ENCODE measurements around the gene AKT2. TPM values are rescaled to one million over a fixed set of nuclear protein-coding genes. Genes with fewer than 3 reads are reported as not detected.

Gene AKT2
- polyA plus RNA-seq, 3 donors = 11.4 to 122 (median 16.3) TPM

DNA sequence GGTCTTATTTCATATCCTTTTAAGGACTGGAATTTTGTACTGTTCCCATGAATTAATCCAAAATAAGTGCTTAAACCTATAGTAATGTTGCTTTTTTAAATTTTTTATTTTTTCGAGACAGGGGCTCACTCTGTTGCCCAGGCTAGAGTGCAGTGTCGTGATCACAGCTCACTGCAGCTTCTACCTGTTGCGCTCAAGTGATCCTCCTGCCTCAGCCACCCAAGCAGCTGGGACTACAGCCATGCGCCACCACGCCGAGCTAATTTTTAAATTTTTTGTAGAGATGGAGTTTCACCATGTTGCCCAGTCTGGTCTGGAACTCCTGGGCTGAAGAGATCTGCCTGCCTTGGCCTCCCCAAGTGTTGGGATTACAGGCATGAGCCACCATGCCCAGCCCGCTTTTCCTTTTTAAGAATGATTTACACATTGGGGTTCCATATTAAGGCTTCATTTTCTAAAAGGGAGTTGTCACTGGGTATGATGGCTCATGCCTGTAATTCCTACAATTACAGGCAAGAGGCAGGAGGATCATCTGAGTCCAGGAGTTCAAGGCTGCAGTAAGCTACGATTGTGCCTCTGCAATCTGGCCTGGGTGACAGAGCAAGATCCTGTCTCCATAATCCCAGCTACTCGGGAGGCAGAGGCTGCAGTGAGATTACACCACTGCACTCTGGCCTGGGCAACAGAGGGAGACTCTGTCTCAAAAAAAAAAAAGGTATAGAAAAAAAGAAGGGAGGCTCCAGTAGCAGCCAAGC lies 28.3 kb upstream of the AKT2 start:
- H3K9me3 Mint-ChIP-seq = peaks cover 0 to 3% (median 0%) of the 10 kb centered on the region in 7 donors
- peaks cover 11% of the 10 kb centered on the region for H3K4me1 Mint-ChIP-seq
- no peak overlapping the region for H3K4me3 Mint-ChIP-seq
- Histone ChIP-seq H3K79me2 (ENCODE audit: insufficient read depth, low read length) (no peaks in the 10 kb centered on the region), H2AFZ (ENCODE audit: insufficient read depth, low read depth, low read length, poor library complexity, severe bottlenecking) (no peak overlapping the region), H3K27ac (ENCODE audit: low read depth in 1 of 2, low read length in 2 of 2) (no peak overlapping the region), H3K4me1 (ENCODE audit: control insufficient read depth in 1 of 2, insufficient read depth in 2 of 2, low read length in 2 of 2) (peaks cover 8 to 12% of the 10 kb centered on the region in 2 donors), H3K9ac (ENCODE audit: insufficient read depth, low read length, poor library complexity, severe bottlenecking) (no peak overlapping the region), H3K9me3 (replicated peaks in 1 of 2; ENCODE audit: control insufficient read depth in 1 of 2, insufficient read depth in 1 of 2, low read length in 2 of 2) (no peaks in the 10 kb centered on the region), H4K20me1 (ENCODE audit: insufficient read depth, low read length) (no peaks in the 10 kb centered on the region), H3K27me3 (ENCODE audit: control insufficient read depth in 2 of 2, insufficient read depth in 2 of 2, low read length in 2 of 2) (no peaks in the 10 kb centered on the region), H3K4me2 (replicated peaks; ENCODE audit: extremely low read depth, low read length, poor library complexity, severe bottlenecking) (no peak overlapping the region), H3K4me3 (replicated peaks in 1 of 3; ENCODE audit: low read depth in 2 of 3, low read length in 3 of 3) (no peak overlapping the region), H3K36me3 (replicated peaks in 1 of 2; ENCODE audit: control insufficient read depth in 1 of 2, insufficient read depth in 2 of 2, low read length in 2 of 2) (peaks cover 6 to 19% of the 10 kb centered on the region in 2 donors)
- peaks cover 0 to 3% (median 0%) of the 10 kb centered on the region in 3 donors for H3K27me3 Mint-ChIP-seq (ENCODE audit: low read depth in 3 of 3)
- TF ChIP-seq, protein P1, sequence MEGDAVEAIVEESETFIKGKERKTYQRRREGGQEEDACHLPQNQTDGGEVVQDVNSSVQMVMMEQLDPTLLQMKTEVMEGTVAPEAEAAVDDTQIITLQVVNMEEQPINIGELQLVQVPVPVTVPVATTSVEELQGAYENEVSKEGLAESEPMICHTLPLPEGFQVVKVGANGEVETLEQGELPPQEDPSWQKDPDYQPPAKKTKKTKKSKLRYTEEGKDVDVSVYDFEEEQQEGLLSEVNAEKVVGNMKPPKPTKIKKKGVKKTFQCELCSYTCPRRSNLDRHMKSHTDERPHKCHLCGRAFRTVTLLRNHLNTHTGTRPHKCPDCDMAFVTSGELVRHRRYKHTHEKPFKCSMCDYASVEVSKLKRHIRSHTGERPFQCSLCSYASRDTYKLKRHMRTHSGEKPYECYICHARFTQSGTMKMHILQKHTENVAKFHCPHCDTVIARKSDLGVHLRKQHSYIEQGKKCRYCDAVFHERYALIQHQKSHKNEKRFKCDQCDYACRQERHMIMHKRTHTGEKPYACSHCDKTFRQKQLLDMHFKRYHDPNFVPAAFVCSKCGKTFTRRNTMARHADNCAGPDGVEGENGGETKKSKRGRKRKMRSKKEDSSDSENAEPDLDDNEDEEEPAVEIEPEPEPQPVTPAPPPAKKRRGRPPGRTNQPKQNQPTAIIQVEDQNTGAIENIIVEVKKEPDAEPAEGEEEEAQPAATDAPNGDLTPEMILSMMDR (IDR thresholded peaks at IDR 0.05) = no peak
- peak overlapping the region in 1 of 7 donors; percentile 25 for H3K27ac Mint-ChIP-seq
- peaks cover 17 to 19% of the 10 kb centered on the region in 2 donors for H3K36me3 Mint-ChIP-seq
- intact Hi-C loops (cut with micrococcal nuclease) = no loop called here
- no peak for DNase-seq
- 100% methylated on average over 5 of the region's 9 CpGs for WGBS (ENCODE audit: insufficient coverage)

DNA sequence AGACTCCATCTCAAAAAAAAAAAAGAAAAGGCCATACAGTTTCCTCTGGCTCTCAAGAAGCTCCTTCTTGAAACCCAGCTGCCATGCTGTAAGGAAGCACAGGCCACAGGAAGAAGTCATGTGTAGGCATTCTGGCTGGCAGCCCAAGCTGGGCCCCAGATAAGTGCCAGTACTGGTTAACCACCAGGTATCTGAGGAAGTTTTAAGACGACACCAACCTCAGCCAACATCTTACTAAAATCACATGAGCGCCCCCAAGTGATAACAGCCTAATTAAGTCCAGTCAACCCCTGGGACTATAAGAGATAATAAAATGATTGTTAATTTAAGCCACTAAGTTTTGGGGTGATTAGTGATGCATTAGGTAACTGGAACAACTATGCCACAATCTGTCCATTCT lies 27.4 kb upstream of the AKT2 start:
- no peak overlapping the region for H2AFZ ChIP-seq (ENCODE audit: insufficient read depth, low read depth, low read length, poor library complexity, severe bottlenecking)
- Mint-ChIP-seq H3K4me3 (no peak overlapping the region), H3K27me3 (ENCODE audit: low read depth in 3 of 3) (peaks cover 0 to 3% (median 2%) of the 10 kb centered on the region in 3 donors), H3K36me3 (peaks cover 12 to 13% of the 10 kb centered on the region in 2 donors), H3K27ac (peak overlapping the region in 1 of 7 donors; percentile 8), H3K9me3 (peaks cover 0 to 3% (median 0%) of the 10 kb centered on the region in 7 donors), H3K4me1 (peaks cover 14% of the 10 kb centered on the region)
- H3K27me3 ChIP-seq (ENCODE audit: control insufficient read depth in 2 of 2, insufficient read depth in 2 of 2, low read length in 2 of 2) = no peaks in the 10 kb centered on the region
- H3K9me3 ChIP-seq (replicated peaks in 1 of 2; ENCODE audit: control insufficient read depth in 1 of 2, insufficient read depth in 1 of 2, low read length in 2 of 2) = no peaks in the 10 kb centered on the region
- no peaks in the 10 kb centered on the region for H4K20me1 ChIP-seq (ENCODE audit: insufficient read depth, low read length)
- peaks cover 4 to 15% of the 10 kb centered on the region in 2 donors for H3K36me3 ChIP-seq (replicated peaks in 1 of 2; ENCODE audit: control insufficient read depth in 1 of 2, insufficient read depth in 2 of 2, low read length in 2 of 2)
- peaks cover 14 to 19% of the 10 kb centered on the region in 2 donors for H3K4me1 ChIP-seq (ENCODE audit: control insufficient read depth in 1 of 2, insufficient read depth in 2 of 2, low read length in 2 of 2)
- H3K4me2 ChIP-seq (replicated peaks; ENCODE audit: extremely low read depth, low read length, poor library complexity, severe bottlenecking) = no peak overlapping the region
- 0% methylated on average over 1 of the region's 2 CpGs for WGBS (ENCODE audit: insufficient coverage)
- no peak for DNase-seq
- H3K27ac ChIP-seq (ENCODE audit: low read depth in 1 of 2, low read length in 2 of 2) = no peak overlapping the region
- H3K4me3 ChIP-seq (replicated peaks in 1 of 3; ENCODE audit: low read depth in 2 of 3, low read length in 3 of 3) = no peak overlapping the region
- no peak overlapping the region for H3K9ac ChIP-seq (ENCODE audit: insufficient read depth, low read length, poor library complexity, severe bottlenecking)
- intact Hi-C loops (cut with micrococcal nuclease) = no loop called here
- TF ChIP-seq, protein P1 (IDR thresholded peaks at IDR 0.05) = no peak
- H3K79me2 ChIP-seq (ENCODE audit: insufficient read depth, low read length) = no peaks in the 10 kb centered on the region
